GM21447 (cell line): ENCODE measurements around the gene CLNK.
"Not testable (repeated sequence)": the region's sequence is repeated elsewhere in the genome, so short reads cannot be mapped to it uniquely, and the experiment has no call there.

Source experiments
- ATAC-seq: cut with Tn5 transposase; IDR thresholded peaks from one replicate; pipeline ENCODE4 v1.9.1; 2021; ENCODE audit not compliant: unreplicated experiment

The CLNK gene

DNA sequence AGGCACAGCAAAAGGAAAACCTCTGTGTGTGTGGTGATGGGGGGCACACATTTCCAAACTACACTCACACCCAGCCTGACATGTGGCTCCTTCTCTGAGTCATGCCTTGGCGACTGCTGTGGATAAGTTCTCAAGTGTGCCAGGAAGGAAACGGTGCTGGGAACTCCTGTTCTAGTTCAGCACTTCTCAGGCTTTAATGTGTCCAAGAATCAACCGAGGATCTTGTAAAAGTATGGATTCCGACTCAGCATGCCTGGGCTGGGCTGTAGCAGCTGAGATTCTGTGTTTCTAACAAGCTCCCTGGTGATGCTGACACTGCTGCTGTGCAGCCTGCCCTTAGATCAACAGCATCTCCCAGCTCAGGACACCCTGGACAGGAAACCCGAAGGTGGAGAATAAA, 20.2 kb downstream of the CLNK start:
- ATAC-seq: peak; percentile 58

DNA sequence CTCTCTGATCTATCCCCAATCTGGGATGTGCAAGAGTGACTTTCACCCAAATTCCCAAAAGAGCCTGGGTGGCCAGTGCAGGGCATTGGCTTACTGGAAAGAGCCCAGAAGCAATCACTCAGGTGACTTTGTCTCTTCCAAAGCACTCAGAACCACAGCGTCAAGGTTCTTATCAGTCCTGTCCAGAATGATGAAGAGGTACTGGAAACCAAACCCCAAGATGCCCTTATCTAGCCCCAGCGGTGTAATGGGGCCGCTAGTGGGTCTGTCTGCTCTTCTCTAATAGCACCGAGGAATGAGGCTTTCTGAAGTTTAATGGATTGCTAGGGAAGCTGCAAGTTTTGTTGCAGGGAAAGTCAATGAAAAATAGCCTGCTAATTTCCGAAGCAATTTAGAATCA, 21.6 kb downstream of the CLNK start:
- ATAC-seq: no peak

DNA sequence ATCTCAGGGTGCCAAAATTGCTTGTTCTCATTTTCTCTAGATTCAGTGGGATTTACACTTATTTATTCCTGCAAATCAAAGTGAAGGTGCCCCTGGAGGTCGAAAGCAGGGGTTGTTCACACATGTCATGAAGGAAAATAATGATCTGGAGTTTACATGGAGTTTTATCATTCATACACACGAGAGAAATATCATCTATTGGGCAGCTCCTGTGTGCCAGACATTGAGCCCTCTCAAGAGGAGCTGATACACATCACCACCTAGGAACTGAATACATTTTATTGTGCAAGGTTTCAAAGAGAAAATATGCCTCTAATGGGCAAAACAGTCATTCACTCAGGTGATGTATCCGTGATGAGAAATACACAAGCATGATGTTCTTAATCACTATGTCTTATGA, 23.5 kb downstream of the CLNK start:
- no peak for ATAC-seq

DNA sequence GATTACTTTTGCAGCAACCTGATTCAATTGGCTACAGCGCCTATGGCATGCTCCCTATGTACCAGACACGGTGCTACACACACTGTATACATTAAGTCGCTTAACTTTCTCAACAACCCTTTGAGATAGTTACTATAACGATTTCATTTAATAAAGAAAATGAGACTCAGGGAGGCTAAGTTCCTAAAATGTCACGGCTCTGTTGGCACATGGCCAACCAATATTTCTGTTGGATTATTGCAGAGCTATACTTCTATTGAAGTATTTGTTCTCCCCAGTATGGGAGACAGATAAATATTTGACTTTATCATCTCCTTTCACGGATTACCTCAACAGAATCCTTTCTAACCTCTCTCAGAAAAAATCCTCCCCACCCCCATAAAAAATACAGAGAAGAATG, 25.3 kb downstream of the CLNK start:
- no peak for ATAC-seq

DNA sequence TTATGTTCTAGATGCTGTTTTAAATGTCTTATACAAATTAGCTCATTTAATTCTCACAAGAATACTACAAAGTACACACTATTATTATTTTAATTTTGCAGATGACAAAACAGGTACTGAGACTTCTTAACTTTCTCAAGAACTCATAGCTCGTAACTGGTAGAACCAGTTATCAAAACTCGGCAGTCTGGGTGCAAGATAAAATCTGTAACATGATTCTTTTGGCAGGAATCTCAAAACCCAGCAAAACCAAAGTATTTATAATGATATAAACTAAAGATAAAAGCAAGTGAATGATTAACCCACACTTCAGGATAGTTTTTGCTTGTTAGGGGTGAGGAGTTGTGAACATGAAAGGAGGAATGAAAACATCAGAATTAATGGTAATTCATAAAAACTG, 27.6 kb downstream of the CLNK start:
- no peak for ATAC-seq

DNA sequence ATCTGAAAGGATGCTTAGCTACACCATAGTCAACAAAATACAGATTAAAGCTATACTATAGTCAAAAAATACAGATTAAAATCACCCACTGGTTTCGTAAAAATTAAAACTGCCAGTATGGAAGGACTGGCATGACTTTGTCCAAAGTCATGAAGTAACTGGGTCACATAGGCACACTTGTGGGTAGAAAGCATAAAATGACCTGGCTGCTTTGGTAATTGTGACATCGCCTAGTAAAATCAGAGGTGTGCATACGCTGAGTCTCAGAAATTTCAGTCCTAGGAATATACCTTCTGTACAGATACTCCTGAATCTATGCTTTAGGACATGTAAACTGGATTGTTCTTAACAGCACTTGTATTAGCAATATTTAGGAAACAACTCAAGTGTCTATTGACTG, 28.1 kb downstream of the CLNK start:
- no peak for ATAC-seq

DNA sequence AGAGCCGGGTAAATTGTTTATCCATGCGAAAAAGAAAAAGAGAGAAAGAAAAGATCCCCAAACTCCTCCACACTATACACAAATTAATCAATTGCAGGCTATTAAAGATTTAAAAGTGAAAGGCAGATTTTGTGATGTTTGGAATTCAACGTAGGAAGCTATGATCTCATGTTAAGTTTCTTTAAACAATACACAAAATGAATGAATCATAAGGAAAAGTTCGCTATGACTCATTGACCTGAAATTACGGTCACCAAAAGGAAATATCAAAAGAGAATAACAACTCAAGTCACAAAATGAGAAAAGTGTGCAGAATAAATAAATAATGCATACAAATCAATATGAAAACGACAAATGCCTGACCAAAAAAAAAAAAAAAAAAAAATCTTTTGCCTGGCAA, 28.6 kb downstream of the CLNK start:
- ATAC-seq: no peak

DNA sequence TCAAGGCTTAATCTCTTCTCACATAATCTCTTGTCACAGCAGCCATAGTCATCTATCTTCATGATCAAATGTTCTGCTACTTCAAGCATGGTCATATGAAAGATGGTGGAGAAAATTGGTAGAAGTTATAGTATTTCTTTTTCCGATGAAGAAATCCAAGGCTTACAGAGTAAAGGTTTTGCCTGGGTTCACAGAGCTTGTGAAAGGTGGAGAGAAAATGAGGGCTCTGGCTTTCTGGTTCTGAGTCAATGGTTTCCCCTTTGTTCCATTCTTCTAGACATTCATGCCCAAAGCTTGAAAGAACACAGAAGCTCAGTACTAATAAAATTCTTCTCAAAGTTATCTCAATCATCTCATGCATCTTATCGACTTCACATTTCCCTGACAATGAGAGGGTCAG, 36.1 kb downstream of the CLNK start:
- ATAC-seq: no peak

DNA sequence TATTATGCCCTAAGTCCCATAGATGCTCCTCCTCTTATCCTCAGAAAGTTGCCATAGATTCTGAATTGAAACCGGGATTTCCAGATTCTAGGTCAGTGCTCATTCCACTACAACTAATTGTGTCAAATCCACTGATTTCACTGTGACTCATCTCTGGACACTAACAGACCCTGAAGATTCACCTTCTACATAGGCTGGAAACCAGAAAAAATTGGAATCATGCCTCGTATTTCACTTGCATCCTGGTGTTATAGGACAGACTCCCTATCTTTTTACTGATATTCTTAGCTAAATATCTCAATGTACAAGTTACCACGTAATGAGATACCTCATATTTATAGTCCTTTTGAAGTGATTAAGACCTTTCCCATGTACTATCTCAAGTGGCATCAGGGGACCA, 36.7 kb downstream of the CLNK start:
- ATAC-seq: no peak

DNA sequence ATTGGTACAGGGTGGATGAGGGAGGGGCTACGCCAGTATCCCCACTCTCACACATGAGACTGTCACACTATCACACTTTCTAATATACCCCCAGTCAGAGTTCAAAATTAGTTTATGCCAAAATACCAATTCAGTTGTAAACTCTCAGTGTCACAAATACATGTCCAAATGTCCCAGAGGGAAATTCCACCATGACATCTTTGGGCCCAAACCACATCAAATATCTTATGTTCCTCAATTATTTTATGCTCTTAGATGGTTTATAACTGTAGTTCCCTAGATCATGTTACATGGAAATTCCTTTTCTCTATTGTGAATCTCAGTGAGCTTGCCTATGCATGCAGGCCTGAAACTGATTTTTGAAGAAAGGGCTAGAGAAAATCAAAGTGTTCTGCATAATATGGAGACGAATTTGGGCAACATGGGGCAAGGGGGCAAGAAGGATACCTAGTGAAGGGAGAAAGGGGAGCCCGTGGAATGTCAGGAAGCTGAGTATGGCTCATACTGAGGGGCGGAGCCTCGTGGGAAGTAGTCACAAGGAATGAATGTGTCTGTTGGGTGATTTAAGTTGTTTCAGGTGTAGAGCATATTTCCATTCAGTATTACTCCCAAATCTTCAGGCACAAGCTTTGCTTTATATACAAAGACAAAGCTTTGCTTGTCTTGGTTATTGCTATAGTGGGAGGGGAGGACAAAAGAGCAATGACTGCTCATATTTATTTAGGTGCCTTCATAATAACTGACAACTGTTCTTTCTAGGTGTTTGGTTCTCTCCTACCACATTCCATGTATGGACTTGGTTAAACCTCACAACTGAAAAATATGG, 40.8 kb downstream of the CLNK start:
- ATAC-seq: no peak

DNA sequence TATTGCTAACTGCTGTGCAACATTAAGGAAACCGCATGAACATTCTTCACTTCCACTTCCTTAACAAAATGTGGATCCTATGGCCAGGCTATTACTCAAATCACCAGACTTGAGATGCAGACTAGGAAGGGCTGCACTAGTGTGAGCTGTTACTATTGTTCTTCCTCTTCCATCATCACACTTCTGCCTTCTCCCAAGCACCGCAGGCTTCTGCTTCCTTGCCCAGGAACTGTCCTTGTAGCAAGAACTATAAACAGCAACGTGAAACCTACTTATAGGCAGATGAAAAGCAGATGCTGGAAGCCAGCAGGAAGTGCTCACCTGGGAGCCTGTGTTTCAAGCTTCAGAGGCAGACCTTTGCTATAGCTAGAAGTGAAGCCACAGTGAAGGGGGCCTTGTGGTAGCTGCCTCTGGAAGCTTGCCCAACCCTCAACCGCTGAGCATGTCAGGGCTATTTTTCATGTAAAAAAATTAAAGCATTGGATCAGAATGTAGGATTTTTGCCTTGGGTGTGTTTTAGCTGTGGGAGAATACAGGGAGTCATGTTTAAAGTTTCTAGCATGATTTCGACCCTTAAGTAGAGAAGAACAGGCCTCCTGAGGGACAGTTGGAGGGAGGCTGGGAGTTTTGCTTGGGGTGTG, 43.9 kb downstream of the CLNK start:
- ATAC-seq: peak; percentile 63

DNA sequence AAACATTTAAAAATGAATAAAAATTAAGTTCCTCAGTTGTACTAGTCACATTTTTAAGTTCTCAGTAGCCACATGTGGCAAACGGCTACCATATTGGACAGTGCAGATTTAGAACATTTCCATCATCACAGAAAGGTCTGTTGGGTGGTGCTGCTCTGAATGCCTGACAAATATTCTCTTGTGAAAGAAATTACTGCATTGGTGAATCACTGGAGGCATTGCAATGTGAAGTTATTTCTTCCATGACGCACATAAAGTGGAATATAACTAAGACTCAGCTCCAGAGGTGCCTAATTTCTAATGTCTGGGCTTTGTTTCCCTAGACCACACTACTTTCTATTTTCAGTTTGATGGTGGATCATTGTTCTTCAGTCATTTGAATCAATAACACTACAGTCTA, 44.9 kb downstream of the CLNK start:
- no peak for ATAC-seq

DNA sequence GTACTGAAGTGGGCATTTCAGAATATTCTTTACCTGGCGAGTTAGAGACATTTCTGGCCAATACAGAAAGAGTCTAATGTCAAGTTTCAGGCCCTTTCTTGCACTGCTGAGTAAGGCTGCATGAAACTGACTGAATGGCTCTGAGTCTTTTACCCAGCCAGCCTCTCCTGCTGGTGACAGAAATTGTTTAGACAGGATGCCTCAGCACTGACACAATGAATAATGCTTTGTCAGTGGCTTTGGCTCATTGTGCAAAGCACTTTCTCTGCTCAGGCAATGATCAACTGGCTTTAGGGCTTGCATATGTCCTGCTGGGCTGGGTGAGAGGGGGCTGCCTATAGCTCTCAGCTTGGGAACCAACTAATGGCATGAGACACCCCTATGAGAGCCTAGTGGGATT, 45.5 kb downstream of the CLNK start:
- ATAC-seq: no peak

DNA sequence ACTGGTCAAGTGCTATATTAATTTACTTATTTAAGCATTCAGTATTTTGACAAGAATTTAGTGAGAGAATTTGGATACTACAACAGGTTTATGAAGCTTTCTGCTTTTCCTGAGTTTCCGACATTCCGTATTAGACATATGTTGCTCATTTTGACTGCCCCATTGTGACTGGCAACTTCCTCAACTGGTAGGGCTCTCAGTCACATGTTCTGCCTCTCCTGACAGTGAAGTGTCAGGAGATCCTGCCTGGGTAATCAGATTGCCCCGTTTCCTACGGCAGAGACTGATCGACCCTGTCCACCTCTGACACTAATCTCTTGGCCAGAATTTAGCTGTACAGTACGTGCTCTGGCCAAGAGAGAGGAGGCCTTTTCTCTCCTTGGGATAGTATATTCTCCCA, 49.5 kb downstream of the CLNK start:
- no peak for ATAC-seq

DNA sequence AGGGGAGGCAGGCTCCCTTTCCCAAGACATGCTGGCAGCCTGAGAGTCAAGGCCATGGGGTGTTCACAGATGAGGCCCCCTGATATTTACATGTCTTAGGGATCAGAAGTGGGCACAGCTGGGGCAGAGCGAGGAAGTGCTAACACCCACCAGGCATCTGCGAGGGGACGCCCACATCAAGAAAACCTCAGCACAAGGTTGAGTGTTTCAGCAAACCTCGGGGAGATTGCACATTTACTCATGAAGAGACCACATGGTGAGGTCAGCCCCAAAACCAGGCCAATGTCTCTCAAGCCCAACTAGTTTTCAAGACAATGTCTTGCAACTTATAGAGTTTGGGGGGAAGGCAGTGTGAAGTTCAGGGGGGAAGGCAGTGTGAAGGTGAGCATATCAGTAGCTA, 55.2 kb downstream of the CLNK start:
- no peak for ATAC-seq

DNA sequence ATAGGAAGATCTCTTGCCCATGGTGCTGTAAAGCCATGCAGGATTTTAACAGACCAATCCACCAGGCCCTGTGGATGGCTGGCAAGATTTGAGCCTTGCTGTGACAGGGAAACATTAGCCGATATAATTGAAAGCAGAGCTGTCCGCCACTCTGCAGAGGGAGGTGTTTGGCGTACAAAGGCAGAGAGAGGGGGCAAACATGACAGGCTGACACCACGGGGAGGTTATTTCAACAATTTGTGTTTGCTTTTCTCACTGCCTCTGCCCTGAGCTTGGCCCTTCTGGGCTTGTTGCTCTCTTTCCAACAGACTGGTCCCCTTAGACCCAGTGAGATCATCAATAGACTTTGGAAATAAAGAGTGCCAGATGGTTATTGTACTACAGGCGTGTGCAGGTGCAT, 59.4 kb downstream of the CLNK start:
- no peak for ATAC-seq

DNA sequence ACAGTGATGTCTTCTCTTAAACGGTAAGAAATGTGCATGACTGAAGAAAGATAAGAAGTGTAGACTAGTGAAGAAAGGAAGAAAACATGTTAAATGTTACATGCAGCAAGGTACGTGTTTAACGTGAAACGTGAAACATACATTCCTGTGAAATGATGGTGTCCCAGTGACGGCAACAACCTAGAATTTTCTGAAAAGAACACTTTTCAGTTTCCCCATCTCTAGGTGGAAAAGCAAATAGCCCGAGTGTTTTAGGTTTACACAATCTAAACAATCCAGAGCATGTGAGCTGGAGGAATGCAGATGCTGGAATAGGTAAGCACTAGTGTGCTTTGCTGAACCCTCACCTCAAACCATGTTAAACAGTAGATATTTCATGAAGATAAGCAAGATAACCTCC, 60.7 kb downstream of the CLNK start:
- ATAC-seq: no peak

DNA sequence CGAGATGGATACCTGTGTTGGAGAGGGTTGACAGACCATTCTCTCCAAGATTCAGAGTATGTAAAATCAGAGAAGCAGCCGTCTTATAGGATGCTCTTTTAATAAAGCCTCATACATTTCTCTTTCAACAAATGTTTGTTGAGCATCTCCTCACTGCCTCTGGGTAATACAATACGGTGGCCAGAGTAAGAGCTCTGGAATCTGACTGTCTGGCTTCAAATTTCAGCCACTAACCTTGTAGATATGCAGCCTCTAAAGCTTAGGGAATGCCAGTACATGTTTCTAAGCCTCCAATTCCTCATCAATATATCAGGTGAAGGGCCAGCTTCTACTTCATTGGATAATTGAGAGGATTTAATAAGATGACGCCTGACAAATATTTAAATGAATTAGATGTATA, 61.3 kb downstream of the CLNK start:
- ATAC-seq: no peak

DNA sequence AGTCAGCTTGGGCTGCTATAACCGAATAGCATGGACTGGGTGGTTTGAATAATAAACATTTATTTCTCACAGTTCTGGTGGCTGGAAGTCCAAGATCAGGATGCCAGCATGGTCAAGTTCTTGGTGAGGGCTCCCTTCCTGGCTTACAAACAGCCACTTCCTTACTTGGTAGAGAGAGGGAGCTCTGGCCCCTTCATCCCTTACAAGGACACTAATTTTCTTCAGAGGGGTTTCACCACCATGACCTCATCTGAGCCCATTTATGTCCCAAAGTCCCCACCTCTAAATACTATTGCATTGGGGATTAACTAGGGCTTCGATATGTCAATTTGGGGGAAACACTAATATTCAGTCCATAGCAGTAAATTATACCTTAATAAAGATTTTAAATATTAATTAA, 61.8 kb downstream of the CLNK start:
- peak; percentile 70 for ATAC-seq

DNA sequence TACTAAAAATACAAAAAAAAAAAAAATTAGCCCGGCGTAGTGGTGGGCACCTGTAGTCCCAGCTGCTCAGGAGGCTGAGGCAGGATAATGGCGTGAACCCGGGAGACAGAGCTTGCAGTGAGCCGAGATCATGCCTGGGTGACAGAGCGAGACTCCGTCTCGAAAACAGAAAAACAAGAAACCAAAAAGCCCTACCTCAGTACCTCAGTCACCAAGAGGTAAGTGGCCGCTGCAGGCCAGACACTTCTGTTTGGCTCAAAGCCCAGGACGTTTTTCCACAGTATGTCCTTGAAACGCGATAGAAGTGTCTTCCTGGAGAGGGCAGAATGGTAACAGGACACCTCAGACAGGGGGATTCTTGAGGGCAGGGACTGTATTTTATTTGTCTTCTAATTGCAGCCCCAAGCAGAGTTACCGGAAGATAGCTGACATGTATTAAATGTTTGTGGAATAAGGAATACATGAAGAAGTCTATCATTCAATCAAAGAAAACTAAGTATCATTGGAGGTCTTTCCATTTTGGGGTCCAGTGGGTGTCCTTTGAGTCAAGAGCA, 63.6 kb downstream of the CLNK start:
- no peak for ATAC-seq

DNA sequence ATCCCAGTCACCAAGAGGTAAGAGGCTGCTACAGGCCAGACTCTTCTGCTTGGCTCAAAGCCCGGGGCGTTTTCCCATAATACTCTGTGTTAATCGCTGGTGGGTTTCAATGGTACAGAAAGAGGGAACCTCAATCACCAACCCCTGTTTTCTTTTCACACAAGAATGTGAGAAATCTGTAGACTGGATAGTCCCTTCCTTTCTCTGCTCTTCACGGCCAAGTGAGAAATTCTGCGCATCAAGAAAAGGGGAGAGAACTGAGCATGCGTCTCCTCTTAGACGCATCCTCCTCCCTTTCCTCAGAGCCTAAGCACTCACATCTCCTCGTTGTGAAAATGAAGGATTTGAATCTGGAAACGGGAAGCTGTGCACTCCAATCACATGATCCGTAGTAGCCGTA, 64.7 kb downstream of the CLNK start:
- no peak for ATAC-seq

DNA sequence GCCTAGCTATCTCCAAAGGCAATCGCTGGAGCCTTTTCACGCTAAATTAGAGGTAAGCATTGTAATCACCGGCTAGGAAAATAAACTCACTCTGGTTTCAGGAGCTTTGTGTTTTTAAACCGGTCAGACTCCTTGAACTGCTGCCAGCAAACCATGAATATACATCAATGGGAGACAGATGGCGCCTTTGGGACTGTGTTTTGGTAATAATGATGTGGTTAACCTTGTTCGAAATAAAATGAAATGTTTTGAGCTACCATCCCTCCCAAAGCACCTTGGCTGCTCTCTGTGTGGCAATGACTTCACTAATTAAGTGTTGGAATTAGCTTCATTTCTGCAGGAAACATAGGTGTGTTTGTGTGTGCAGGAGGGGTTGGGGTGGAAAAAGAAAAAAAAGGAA, 65.3 kb downstream of the CLNK start:
- ATAC-seq: no peak

DNA sequence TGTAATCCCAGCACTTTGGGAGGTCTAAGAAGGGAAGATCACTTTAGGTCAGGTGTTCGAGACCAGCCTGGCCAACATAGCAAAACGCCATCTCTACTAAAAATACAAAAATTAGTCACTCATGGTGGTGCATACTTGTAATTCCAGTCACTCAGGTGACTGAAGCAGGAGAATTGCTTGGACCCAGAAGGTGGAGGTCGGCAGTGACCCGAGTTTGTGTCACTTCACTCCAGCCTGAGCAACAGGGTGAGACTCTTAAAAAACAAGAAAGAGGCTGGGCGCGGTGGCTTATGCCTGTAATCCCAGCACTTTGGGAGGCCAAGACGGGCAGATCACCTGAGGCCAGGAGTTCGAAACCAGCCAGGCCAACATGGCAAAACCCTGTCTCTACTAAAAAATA, 69.6 kb downstream of the CLNK start:
- not testable (repeated sequence) for ATAC-seq
